ENCODE measurements around the gene MAML1.
A peak's percentile ranks its signal among the peaks of the same experiment; 100 is the strongest.

The MAML1 gene

GRCh38 chr5:179795049-179795862, 62.6 kb downstream of the MAML1 start:
- no peak for DNase-seq

GRCh38 chr5:179795863-179796833, 63.5 kb downstream of the MAML1 start:
- peak; percentile 81 to 90 for DNase-seq

GRCh38 chr5:179796877-179797608, 64.4 kb downstream of the MAML1 start:
- DNase-seq = no peak

GRCh38 chr5:179797741-179798140, 65.1 kb downstream of the MAML1 start:
- DNase-seq = no peak

GRCh38 chr5:179798144-179798770, 65.6 kb downstream of the MAML1 start:
- DNase-seq = no peak

GRCh38 chr5:179798771-179799643, 66.4 kb downstream of the MAML1 start:
- DNase-seq = no peak

GRCh38 chr5:179799644-179799973, 67.0 kb downstream of the MAML1 start:
- no peak for DNase-seq

- DNase-seq = no peak
These were observed 67.6 kb downstream of the MAML1 start for GRCh38 chr5:179800071-179800695.

GRCh38 chr5:179800696-179801201, 68.1 kb downstream of the MAML1 start:
- DNase-seq = no peak

GRCh38 chr5:179801304-179802206, 68.9 kb downstream of the MAML1 start:
- DNase-seq = peak; percentile 77 to 78

GRCh38 chr5:179802207-179802883, 69.7 kb downstream of the MAML1 start:
- DNase-seq = no peak

GRCh38 chr5:179802950-179803562, 70.4 kb downstream of the MAML1 start:
- no peak for DNase-seq

- DNase-seq = peak; percentile 76 to 87
These were observed 71.3 kb downstream of the MAML1 start for GRCh38 chr5:179803651-179804554.

GRCh38 chr5:179804555-179804947, 71.9 kb downstream of the MAML1 start:
- DNase-seq = no peak

GRCh38 chr5:179805070-179805528, 72.5 kb downstream of the MAML1 start:
- DNase-seq = no peak

- peak; percentile 43 to 56 for DNase-seq
These were observed 73.1 kb downstream of the MAML1 start for GRCh38 chr5:179805529-179806249.

Data from inflammatory macrophage (primary cell).